ENCODE measurements around the gene FMN2.

DNA sequence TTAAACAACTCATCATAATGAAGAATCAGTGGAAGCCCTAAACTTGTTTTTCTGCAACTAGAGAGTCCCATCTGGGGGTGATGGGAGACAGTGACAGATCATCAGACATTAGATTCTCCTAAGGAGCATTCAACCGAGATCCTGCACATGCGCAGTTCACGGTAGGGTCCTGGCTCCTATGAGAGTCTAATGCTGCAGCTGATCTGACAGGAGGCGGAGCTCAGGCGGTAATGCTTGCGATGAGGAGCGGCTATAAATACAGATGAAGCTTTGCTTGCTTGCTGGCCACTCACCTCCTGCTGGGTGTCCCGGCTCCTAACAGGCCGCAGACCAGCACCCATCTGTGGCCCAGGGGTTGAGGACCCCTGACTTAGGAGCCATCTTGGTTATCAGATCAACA is 247.2 kb downstream of the FMN2 start:
- no peak for TF ChIP-seq CTCF (IDR thresholded peaks at IDR 0.05)
- no peak for TF ChIP-seq ZFX (IDR thresholded peaks at IDR 0.05; ENCODE audit: borderline replicate concordance)
